Stimulated activated CD4-positive, alpha-beta T cell treated with anti-CD3 and anti-CD28 coated beads, Interleukin-15, amount 100 ng/mL, for 24 hours (primary cell): Measurements from ENCODE around the gene CSF1.
"Not testable (repeated sequence)": the region's sequence is repeated elsewhere in the genome, so short reads cannot be mapped to it uniquely, and the experiment has no call there.

ENCODE experiments used
- DNase-seq: peaks from one replicate; pipeline ENCODE4 v3.0.0-alpha.2; 2020

Gene CSF1

DNA sequence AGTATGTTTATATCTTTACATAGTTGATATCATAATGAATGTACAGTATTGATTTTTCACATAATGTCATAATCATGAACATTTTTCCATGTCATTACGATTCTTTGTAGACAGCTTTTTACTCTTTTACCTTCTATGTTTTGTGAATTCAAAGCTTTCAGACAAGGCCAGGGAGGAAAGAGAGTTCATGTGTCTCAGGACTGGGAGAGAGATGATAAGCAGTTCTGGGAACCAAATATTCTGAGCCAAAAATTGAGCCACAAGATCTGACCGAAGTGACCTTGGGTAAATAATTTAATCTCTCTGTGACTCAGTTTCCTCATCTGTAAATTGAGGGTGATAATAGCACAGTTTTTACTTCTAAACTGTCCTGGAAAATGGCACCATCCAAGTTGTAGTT is 31.8 kb downstream of the CSF1 start:
- DNase-seq: no peak

DNA sequence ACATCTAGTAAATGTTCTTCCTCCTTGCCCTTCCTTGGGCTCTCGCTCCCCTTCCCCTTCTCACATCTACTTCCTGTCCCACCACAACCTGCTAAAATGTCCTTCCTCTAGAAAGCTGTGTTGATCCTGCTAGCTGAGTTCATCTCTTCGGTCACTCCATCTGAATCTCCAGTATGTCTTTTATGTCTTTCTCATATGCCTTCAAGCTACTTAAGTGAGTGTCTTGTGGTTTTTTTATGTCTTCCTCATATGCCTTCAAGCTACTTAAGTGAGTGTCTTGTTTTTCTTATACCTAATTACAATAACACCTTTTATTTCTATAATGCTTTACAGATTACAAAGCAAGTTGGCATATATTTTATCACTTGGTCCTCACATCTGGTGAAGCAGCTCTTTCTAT is 33.9 kb downstream of the CSF1 start:
- DNase-seq: no peak

DNA sequence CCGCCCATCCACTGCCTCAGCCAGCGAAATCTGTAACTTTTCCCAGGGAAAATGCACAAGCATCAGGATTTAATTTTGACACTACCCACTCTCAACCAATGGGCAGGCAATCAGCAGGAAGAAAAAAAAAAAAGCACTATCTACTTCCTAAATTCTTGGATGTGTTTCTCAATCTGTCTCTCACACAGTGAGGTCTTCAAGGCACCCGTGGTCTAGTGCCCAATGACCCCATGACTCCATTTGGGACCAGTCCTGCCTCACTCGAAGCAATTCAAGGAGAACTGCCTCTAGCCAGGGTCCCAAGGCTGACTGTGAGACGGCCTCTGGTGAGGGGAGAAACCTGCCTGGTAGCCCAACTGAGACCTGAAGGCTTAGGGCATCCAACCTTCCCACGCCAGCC is 35.9 kb downstream of the CSF1 start:
- no peak for DNase-seq

DNA sequence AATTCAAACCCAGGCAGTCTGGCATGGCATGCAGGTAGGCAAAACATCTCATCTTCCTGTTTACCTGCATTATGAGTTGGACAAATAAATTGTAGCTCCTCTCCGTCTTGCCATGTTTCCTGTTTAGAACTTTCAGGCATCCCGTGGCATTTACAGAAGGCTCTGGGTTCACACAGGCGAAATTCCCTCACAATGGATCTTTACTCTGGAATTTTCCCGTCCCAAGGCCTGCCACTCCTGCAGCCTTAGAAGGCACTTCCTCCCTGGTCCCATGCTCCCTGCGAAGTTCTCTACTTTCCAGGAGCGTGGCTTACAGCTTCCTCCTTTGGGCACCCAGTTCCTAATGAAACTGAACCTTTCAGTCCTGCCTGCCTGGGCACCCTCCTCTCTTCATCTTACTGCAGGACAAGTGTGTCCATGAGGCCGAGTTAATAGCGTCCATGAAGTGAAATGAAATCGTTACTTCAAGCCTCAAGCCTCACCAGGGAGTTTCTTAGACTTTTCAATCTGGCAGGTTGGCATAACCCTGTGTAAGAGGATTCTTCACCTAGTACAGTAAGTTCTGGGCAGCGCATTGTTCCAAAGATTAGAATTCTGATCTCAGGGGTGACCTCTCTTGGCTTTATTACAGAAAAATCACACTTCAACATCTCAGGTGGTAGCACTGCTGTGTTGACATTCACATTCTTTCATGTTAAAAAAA is 37.1 kb downstream of the CSF1 start:
- no peak for DNase-seq

DNA sequence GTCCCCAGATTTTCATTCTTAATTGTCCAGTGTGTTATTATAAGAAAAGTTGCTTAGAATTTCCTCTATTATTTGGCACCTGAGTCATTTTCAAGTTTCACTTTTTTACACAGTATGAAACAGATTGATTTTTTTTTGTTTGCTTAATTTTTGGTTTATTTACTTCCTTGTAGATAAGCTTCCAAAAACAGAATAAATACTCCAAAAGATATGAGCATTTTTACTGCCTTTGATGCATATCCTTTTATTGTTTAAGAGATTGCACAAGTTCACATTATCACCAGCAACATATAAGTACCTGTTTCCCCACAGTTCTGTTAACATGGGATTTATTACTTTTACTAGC is 37.6 kb downstream of the CSF1 start:
- DNase-seq: no peak

DNA sequence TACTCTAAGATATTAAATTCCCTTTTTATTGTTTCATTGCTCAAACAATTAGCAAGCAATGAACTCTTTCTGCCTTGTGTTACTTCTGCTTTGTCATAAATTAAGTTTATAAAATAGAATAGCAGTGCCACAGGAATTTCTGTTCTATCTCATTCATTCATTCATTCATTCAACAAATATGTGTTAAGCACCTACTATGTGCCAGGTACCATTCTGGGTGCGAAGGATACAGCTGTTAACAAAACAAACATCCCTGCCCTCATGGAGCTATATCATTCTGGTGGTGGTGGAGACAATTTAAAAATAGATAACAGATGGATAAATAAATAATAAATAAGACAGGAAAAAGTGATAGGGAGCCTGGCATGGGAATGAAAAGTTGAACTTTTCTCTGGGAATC is 39.4 kb downstream of the CSF1 start:
- DNase-seq: no peak

DNA sequence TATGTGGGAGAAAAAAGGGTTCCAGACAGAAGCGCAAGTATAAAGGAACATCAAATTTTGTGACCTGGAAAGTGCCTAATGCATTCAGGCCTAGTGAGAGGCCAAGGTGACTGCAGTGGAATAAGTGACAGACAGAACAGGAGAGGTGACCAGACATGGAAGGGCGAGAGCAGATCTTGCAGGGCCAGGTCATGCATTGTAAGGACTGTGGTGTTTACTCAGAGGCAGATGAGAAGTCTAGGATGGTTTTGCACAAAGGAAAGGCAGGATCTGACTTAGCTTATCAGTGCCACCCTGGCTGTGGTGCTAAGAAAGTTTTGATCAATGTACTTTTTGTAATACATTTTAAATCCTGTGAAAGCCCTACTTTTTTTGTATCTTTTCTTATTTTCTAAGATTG is 39.9 kb downstream of the CSF1 start:
- no peak for DNase-seq

DNA sequence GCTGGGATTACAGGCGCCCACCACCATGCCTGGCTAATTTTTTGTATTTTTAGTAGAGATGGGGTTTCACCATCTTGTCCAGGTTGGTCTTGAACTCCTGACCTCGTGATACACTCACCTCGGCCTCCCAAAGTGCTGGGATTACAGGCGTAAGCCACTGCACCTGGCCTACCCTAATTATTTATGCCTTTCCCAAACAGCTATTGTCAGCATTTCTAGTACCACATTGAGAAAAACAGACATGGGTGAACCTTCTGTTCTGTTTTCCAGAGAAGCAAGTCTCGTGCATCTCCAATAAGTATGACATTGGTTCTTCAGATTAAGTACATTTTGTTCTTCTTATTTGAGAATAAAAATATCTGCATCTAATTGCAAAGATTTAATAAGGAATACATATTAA is 40.9 kb downstream of the CSF1 start:
- not testable (repeated sequence) for DNase-seq

DNA sequence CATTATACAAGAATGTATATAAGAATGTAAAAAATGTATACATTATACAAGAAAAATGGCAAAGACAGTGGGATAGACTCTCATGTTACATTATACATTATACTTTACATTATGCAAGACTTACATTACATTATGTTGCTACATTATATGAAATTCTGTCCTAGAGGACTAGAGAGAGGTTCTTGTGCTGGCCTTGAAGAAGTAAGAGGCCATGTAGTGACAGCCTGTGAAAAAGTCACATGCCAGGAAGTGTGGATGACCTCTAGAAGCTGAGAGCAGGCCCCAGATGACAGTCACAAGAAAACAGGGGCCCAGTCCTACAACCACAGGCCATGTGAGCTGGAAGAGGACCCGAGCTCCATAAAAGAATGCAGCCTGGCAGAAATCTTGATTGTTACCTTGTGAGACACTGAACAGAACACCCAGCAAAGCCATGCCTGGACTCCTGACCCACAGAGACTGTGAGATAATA is 43.4 kb downstream of the CSF1 start:
- no peak for DNase-seq

DNA sequence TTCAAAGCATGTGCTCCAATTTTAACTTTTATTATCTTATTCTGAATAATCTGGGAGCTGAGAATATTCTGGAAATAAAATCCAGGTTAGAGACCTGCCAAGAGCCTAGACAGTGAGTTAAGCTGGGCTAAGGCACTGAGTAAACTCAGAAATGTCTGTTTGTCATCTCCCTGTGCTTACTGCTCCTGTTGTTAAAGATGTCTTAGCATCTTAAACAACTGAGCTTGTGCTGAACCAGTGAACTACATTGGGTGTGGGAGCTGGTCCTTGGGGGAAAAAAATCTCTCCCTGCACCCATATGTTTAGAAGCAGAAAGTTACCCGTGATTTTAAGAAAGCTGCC is 49.0 kb downstream of the CSF1 start:
- no peak for DNase-seq

DNA sequence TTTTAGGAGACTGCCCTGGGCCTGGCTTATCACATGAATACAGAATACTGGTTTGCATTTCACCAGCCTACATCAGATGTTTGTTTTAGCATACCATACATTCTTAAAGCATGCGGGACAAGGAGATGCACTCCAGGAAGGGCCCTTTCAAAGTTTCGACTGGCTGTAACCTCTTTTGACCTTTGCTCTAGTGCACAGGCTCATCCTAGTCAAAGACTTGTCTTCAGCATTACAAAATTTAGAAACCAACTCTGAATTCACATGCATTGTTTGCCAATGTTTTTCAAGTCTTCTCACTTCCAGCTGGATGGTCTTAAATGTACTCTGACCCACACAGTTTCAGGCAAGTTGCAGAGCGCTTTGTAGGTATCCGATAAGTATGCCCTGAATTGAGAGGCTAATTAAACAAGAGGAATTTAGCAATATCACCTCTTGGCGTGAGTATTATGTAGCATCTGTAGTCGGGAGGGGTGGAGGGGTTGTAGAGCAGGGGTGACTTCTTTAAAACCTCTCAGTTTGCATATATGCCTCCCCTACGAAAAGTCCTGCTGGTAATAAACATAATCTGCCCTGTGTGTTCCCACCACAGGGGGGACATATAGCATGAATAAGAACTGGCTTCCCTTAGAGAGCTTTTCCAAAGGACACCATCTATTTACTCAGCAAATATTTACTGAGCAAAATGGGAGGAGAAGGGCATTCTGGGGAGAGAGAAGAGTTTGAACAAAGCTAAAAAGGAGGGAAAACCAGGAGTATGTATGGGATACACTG is 49.5 kb downstream of the CSF1 start:
- no peak for DNase-seq

DNA sequence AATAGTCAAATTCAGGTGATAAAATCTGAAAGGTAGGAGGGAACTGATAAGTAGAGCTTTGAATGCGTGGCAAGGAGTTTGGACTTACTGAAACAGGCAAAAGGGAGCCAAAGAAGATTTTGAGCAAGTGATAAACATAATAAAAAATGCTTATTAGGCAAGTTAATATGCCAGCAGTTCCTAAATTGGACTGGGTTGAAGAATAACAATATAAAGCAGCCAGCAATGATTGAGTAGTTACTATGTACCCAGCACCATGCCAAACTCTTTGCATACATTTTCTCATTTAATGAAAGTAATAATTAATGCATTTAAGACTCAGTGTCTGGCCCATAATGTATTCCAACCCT is 50.1 kb downstream of the CSF1 start:
- no peak for DNase-seq

DNA sequence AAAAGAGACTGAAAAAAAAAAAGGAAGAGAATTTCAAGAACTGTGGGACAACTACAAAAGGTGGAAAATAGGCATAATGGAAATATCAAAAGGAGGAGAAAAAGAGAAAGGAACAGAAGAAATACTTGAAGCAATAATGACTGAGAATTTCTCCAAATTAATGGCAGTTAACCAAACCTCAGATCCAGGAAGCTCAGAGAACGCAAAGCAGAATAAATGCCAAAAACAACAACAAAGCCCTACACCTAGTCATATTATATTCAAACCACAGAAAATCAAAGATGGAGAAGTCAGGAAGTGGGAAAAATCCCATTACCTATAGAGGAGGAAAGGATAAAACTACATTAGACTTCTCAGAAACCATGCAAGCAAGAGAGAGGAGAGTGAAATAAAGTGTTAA is 53.2 kb downstream of the CSF1 start:
- no peak for DNase-seq

DNA sequence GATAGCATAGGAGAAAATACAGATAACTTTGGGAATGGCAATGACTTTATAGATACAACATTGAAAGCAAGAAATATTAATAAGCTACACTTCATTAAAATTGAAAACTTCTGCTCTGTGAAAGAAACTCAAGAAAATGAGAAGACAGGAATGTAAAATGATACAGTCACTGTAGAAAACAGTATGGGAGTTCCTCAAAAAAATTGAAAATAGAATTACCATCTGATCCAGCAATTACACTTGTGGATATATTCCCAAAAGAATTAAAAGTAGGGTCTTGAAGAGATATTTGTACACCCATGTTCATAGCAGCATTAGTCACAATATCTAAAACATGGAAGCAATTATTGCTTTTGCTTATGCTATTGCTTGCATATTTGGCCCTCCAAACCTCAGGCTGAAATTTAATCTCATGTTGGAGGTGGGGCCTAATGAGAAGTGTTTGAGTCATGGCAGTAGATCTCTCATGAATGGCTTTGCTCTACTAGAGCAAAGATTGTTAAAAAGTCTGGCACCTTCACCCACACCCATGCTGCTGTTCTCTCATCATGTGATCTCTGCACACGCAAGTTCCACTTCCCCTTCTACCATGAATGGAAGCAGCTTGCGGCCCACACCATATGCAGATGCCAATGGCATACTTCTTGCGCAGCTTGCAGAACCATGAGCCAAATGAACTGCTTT is 58.6 kb downstream of the CSF1 start:
- DNase-seq: no peak

DNA sequence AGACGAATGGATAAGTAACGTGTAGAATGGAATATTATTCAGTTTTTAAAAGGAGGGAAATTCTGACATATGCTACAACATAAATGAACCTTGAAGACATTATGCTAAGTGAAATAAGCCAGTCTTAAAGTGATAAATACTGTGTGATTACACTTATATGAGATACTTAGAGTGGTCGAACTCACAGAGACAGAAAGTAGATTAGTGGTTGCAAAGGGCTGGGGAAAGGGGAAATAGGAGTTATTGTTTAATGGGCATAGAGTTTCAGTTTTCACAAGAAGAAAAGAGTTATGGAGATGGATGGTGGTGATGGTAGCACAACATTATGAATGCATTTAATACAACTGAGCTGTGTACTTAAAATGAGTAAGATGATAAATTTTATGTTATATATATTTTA is 59.3 kb downstream of the CSF1 start:
- DNase-seq: no peak

DNA sequence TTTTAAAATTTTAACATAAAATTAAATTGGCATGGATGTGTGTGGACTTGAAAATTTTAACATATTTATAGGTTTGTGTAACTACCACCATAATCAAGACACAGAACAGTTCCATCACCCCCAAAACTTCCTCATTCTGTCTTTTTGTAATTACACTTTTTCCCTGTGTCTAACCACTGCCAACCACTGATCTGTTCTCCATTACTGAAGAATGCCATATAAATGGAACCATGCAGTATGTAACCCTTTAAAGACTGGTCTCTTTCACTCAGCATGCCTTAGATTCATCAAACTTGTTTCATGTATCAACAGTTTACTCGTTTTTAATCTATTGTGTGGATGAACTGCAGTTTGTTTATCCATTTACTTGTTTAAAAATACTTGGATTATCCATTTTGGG is 60.9 kb downstream of the CSF1 start:
- DNase-seq: no peak

DNA sequence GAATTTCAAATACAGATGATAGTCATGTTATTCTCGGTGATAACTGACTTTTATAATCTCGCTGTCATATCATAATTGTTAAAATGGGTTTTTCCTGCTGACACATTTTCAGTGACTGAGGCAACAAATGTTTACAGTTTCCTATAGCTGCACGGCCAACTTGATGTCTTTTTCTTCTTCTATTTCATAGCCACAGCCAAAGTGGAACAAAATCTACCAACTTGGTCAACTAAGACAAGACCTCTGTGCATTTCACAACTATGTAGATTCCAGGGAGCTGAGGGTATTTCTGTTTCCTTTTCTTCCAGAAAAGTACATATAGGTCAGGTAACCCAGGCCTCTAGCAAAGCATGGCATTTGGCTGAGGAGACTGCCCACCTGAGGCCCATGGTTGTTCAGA is 63.5 kb downstream of the CSF1 start:
- no peak for DNase-seq

DNA sequence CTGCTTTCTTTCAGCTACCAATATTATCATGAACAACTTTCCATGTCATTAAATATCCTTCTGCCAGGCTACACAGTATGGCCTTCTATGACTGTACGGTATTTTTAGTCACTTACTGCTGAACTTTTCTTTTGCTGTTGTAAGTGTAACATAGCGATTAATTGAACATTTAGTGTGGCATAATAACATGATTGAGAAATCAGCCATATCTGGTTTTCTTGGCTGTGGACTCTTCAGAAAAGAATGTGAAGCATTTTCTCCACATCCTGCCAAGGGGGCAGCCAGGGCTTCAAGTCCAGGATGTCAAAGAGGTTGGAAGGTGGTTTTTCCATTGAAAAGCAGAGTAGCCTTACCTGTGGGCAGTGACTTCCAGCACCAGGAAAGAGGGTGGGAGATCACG is 65.1 kb downstream of the CSF1 start:
- DNase-seq: no peak

DNA sequence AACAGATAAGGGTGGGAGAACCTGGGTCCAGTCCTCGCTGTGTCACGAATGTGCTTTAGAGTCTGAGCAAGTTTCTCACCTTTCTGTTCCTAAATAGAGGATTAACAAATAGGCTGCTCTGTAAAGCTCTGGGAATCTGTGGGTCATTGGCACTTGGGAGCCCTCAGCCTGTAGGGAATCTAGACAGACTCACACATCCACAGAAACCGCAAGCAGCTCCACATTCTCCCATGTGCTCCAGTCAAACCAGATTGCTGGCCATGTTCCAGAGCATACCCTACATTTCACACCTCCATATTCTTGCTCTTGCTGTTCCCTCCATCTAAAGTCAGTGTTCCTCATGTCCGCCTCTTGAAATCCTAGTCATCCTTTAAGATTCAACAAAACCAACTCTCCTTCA is 66.1 kb downstream of the CSF1 start:
- no peak for DNase-seq

DNA sequence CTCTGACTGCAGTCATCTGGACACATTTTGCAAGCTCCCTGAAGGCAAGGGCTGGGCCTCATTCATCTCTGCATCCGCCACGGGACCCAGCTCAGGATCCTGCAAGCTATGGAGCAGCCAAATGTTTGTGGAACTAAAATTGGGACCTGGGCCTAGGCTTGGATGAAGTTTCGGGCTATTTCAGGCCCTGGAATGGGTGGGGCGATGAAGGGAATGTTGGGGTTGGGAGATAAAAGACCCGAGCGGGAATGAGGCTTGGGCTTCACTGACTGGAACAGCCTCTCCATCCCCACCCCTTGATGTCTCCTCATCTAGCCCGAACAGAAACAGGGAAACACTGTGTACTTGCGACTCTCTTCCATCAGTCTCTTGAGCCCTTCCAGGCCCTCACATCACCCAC is 66.6 kb downstream of the CSF1 start:
- no peak for DNase-seq

DNA sequence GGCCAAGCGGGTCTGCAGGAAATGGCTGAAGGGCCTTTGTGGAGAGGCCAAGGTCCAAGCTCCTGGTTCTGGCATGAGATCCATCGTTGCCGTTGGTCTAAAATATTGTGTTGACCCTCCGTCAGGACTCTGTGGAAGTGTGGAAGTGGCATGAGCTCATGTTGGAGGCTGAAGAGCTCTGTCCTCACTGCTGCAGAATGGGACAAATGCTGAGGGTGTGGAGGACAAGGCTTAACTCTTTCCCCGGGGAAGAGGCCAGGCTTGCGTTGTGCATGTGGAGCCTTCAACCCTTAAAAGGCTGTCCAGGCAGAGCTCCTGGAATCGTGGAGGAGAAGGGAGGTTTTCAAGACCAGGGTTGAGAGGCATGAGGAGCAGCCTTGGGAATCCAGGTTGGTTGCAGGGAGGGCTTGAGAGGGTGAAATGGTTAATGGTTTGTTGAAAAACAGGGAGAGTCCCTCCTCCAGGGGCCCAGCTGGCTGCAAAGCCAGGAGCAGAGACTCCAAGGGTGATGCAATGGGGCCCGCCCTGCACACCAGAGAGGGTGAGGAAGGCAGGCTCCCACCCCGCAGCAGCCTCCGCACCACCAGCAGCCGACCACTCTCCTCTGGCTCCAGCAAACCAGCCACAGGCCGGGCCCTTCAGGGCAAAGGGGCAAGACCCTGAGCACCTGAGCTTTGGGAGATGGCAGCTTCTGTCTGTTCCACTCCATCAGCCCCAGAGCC is 67.2 kb downstream of the CSF1 start:
- DNase-seq: no peak

DNA sequence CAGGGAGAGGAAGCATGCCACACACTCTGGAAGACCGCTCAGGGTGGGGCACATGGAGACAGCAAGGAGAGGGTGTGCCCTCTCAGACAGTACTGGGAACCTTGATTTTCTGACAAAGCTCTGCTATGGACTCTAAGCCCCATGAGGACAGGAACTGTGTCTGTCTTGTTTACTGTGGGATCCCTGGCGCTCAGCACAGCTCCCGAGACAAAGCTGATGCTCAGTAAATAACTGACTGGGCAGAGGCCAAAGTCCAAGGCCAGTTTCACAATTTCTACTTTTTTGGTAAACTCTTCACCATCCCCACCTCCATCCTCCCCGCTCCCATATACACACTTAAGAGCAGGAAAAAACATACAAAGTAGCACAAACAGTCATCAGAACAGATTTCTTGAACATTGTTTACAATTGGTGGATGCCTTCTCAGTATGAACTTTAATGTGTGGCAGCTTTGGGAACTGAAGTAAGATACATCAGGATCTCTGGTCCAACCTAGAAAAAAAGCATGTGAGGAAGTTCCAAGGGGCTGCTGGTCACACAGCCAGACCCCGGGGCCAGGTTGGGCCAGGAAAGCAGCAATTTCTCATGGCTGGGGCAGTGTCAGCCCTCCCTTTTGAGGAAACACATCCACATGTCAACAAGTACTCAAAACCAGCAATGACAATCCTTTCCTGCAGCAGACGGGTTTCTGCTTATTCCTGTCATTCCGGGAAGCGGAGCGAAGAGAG is 68.3 kb downstream of the CSF1 start:
- DNase-seq: no peak

DNA sequence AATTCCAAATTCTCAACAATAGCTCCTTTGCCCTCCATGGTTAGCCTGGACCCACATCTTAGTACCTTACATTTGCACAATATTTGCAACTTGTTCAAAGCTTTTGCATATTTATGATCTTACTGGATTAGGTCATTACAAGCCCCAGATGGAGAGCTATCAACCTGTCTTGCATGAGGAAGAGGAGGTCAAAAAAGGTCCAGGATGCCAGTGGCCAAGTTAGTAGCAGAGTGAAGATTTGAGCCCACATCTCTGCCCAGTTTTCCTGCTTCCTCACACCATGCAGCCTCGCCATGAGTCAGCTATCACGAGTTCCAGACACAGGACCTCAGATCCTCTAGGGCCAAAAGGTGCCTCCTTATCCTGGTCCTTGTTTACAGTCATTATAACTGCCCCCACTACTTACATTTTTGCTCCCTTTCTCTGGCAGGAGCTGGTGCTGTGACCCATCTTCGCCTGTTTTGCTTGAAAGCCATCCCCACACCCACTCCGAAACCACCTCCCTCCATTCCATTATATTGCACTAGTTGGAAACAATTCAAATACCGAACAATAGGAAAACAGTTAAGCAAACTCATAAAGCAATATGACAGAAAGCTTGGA is 68.9 kb downstream of the CSF1 start:
- DNase-seq: no peak
